ENCODE measurements around the gene PCDHAC2. TPM values are rescaled to one million over a fixed set of nuclear protein-coding genes. Genes with fewer than 3 reads are reported as not detected.

Gene PCDHAC2
- total RNA-seq, 1 experiment from 2014 or later, result 21.2 TPM

DNA sequence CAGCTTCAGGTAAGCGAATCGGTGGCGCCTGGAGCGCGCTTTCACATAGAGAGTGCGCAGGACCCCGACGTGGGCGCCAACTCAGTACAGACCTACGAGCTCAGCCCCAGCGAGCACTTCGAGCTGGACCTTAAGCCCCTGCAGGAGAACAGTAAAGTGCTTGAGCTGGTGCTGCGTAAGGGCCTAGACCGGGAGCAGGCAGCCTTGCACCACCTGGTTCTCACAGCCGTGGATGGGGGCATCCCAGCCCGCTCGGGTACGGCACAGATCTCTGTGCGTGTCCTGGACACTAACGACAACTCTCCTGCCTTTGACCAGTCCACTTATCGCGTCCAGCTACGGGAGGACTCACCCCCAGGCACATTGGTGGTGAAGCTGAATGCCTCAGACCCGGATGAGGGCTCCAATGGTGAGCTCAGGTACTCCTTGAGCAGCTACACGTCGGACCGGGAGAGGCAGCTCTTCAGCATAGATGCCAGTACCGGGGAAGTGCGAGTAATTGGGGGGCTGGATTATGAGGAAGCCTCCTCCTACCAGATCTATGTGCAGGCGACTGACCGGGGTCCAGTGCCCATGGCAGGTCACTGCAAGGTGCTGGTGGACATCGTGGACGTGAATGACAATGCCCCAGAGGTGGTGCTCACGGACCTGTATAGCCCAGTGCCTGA lies 1.1 kb downstream of the PCDHAC2 start:
- Histone ChIP-seq H3K4me3 (ENCODE audit: insufficient read depth, low read depth, low read length) (peak overlapping the region; percentile 75), H3K27me3 (ENCODE audit: control insufficient read depth, insufficient read depth, low read length) (peaks cover 15% of the 10 kb centered on the region), H3K36me3 (replicated peaks; ENCODE audit: control insufficient read depth, insufficient read depth, low read length) (no peaks in the 10 kb centered on the region)
- peak; percentile 19 for DNase-seq

DNA sequence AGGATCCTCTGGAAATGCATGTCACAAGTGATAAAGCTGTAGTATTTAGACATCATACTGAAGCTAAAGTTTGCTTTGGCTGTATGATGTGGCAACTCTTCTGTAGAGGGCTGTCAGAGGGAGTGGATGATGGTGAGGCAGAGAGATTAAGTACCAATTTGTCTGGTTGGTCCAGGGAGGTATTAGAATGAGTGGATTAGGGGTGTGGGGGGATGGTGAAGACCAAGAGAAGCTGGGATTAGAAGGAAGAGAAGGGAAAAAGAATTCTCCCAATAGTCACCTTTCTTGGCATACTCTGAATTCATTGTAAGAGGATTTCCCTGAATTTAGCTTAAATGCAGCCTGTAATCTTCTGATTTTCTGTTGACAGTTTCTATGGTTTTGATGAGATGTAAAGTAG lies 3.6 kb downstream of the PCDHAC2 start:
- Histone ChIP-seq H3K36me3 (replicated peaks; ENCODE audit: control insufficient read depth, insufficient read depth, low read length) (no peaks in the 10 kb centered on the region), H3K27me3 (ENCODE audit: control insufficient read depth, insufficient read depth, low read length) (peaks cover 15% of the 10 kb centered on the region), H3K4me3 (ENCODE audit: insufficient read depth, low read depth, low read length) (no peak overlapping the region)
- DNase-seq, result no peak

DNA sequence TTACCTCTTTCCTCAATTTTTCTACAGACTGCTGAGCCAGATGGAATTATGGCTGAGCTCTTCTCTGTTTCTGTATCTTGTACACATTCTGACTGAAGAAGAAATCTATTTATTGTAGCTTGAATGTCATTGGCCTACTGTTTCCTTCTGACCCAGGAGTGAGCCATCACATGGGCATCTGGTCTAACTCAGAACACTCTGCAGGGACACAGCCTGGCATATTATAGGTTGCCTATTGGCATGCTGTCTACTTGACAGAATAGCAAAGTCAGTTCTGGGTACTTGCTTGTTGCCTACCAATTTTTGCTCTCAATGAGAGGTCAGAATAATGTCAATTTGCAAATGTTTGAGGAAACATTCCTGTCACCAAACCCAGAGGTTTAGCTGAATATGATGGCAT lies 7.3 kb downstream of the PCDHAC2 start:
- H3K36me3 ChIP-seq (replicated peaks; ENCODE audit: control insufficient read depth, insufficient read depth, low read length), result no peaks in the 10 kb centered on the region
- no peak overlapping the region for H3K4me3 ChIP-seq (ENCODE audit: insufficient read depth, low read depth, low read length)
- no peak for DNase-seq
- no peaks in the 10 kb centered on the region for H3K27me3 ChIP-seq (ENCODE audit: control insufficient read depth, insufficient read depth, low read length)

DNA sequence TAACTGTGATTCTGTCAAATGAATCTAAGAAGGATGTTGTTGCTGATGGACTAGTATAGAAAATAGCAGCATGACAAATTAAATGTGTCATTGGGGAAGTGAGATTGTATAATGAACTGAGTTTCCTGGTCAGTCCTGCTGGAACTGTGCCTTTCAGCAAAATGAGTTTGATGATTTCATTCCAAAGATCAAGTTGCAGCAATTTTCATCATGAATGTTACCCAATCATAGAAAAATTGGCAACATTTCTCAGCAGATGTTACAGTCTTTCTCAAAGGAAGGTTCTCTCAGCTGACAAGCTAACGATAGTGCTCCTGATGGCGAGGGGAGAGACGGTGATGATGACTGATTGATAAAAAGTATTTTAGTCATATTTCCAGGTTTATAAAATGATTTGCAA lies 10.7 kb downstream of the PCDHAC2 start:
- no peak overlapping the region for H3K4me3 ChIP-seq (ENCODE audit: insufficient read depth, low read depth, low read length)
- DNase-seq, result no peak
- H3K27me3 ChIP-seq (ENCODE audit: control insufficient read depth, insufficient read depth, low read length), result no peaks in the 10 kb centered on the region
- H3K36me3 ChIP-seq (replicated peaks; ENCODE audit: control insufficient read depth, insufficient read depth, low read length), result no peaks in the 10 kb centered on the region

DNA sequence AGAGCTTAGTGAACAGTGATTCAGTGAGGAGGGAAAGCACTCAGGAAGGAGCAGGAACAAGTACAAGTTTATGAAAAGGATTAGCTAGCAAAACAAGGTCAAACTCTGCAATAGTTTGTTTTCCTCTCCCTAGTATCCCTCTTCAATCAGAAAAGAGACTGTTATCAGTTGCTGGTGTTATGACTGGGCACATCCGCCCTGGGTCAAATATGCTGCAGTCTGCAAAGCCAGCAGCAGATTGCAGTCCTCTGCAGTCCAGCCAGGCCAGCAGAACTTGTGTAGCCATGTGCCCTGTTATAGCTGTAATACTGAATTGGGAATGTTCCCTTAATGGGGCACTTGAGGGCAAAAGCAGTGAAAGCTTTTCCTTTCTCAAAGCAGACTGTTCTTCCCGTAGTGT lies 12.0 kb downstream of the PCDHAC2 start:
- Histone ChIP-seq H3K4me3 (ENCODE audit: insufficient read depth, low read depth, low read length) (no peak overlapping the region), H3K36me3 (replicated peaks; ENCODE audit: control insufficient read depth, insufficient read depth, low read length) (no peaks in the 10 kb centered on the region), H3K27me3 (ENCODE audit: control insufficient read depth, insufficient read depth, low read length) (no peaks in the 10 kb centered on the region)
- no peak for DNase-seq

DNA sequence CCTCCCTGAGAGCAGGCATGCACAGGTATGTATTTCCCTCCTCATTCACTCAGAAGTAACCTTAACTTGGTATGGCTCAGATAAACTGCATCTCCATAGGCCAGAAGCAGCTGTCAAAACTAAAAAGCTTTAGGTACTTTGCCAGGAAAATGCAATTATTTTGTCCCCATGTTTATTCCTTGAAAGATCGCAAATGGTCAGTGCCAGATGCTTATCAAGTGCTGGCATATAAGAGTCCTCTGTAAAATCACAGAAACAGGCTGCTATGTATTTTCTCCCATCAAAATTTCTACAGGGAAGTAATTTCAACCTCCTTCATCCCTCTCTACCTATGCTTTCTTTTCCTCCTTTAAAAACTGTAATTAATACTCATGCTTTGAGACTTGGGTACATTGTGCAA lies 12.7 kb downstream of the PCDHAC2 start:
- no peak overlapping the region for H3K4me3 ChIP-seq (ENCODE audit: insufficient read depth, low read depth, low read length)
- no peak for DNase-seq
- no peaks in the 10 kb centered on the region for H3K27me3 ChIP-seq (ENCODE audit: control insufficient read depth, insufficient read depth, low read length)
- H3K36me3 ChIP-seq (replicated peaks; ENCODE audit: control insufficient read depth, insufficient read depth, low read length), result no peaks in the 10 kb centered on the region

DNA sequence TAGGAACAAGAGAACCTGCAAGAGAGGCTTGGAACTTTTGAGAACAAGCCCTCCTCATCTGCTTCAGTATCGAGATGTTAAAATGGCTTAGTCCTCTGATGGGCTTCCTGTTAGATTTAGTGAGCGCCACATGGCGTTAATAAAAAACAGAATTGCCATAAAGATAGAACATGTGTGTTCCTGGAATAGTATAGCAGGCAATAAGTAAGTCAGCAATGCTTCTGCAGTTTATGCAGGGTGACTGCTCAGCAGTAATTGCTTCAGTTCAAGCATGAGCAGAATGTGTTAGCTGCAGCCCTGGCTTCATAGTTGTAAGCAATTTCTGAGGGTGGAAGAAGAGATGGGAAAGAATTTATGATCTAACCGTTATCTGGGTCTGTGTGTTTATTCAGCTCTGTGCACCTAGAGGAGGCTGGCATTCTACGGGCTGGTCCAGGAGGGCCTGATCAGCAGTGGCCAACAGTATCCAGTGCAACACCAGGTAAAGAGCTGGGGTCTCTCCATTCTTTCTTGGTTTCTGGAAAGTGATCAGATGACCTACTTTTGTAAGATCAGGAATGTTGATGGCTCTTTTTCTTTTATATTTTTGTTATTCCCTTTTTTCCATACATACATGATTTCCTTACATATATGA lies 15.9 kb downstream of the PCDHAC2 start:
- no peaks in the 10 kb centered on the region for H3K27me3 ChIP-seq (ENCODE audit: control insufficient read depth, insufficient read depth, low read length)
- H3K4me3 ChIP-seq (ENCODE audit: insufficient read depth, low read depth, low read length), result no peak overlapping the region
- no peak for DNase-seq
- H3K36me3 ChIP-seq (replicated peaks; ENCODE audit: control insufficient read depth, insufficient read depth, low read length), result no peaks in the 10 kb centered on the region

DNA sequence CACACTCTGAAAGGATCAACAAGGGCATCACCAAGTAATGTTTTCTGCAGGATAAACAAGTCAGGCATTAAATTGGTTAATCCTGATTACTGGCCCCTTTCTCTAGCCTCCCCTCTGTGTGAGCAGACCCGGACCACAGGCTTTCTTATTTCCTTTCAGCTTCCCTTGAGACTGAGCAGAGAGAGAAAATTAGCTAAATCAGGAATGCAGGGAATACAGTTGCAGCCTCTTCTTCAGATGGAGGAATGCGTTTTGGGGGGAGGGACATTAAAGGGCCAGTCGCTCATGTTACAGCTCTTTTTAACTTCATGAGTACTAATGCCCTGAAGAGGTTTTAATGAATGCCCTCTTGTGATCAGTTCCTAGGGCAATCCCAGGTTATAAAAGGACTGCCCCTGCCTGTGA lies 19.8 kb downstream of the PCDHAC2 start:
- H3K36me3 ChIP-seq (replicated peaks; ENCODE audit: control insufficient read depth, insufficient read depth, low read length), result no peaks in the 10 kb centered on the region
- peak; percentile 23 for DNase-seq
- no peaks in the 10 kb centered on the region for H3K27me3 ChIP-seq (ENCODE audit: control insufficient read depth, insufficient read depth, low read length)
- H3K4me3 ChIP-seq (ENCODE audit: insufficient read depth, low read depth, low read length), result no peak overlapping the region

DNA sequence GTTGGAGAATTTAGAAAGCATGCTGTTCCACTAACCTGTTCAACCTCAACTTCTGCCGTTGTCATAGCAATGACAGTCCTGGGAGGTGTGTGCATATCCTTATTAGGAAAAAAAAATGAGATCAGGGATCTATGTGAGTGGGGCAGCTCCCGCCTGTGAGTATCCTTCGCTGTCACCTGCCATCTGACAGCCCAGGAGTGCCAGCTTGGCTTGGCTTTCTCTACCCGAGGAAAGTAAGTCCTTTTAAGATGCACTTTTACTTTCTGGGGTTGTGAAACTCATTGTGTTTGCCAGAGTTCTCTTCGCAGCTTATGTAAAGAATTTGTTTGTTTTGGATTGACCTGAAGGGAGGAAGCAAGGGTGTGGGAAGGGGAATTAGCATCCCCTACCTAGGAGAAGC lies 21.8 kb downstream of the PCDHAC2 start:
- no peak for DNase-seq
- Histone ChIP-seq H3K4me3 (ENCODE audit: insufficient read depth, low read depth, low read length) (no peak overlapping the region), H3K27me3 (ENCODE audit: control insufficient read depth, insufficient read depth, low read length) (no peaks in the 10 kb centered on the region), H3K36me3 (replicated peaks; ENCODE audit: control insufficient read depth, insufficient read depth, low read length) (no peaks in the 10 kb centered on the region)

DNA sequence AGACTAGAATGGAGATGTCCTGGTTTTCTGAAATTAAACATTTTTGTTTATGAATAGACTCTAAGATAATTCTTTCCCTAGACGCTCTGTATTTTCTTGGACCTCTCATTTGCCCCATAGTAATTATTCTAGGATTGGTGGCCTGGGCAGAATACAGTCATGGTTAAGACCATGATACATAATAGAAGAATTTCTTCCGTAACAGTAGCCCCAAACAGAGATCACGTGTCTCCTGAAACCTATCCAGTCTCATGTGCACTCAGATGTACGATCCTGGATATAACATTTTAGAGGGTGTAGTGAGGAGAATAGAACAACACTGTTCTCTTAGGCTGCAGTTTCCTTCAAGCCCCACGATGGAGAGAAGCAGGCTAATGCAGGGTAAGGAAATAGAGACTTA lies 22.3 kb downstream of the PCDHAC2 start:
- no peak overlapping the region for H3K4me3 ChIP-seq (ENCODE audit: insufficient read depth, low read depth, low read length)
- no peaks in the 10 kb centered on the region for H3K27me3 ChIP-seq (ENCODE audit: control insufficient read depth, insufficient read depth, low read length)
- H3K36me3 ChIP-seq (replicated peaks; ENCODE audit: control insufficient read depth, insufficient read depth, low read length), result no peaks in the 10 kb centered on the region
- no peak for DNase-seq

DNA sequence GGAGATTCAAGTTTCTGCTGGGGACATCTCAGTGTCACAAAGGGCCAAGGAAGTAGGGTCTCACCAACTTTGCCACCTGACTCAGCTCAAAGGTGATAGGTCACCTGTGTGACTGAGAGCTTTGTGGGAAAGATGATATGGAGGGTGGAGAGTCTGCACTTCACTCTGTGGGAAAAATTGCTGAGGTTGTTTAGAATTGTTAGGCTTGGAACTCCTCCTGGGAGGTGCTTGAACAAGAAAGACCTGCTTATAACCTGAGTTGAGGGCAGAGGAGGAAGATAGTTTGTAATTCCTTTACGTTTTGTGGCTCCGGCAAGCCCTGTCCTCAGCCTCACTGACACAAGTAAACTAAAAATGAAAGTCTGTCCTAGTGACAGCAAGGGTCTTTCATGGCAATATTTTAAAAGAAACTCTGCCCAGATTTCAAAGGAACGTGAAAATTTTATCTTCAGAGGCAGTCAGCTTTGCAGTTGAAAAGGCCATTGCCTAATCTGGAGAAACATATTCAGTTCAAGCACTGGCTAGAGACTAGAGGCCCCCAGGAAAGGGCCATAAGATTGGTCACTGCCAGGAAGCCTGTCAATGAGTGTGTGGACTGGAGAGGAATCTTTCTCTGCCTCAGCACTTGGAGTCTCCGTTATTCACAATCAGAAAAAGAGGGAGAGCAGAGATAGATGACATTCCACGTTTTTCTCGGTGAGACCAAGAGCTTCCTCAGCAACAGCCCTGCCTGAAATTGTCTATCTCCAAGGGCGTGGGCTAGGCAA lies 23.2 kb downstream of the PCDHAC2 start:
- no peak for DNase-seq
- Histone ChIP-seq H3K27me3 (ENCODE audit: control insufficient read depth, insufficient read depth, low read length) (no peaks in the 10 kb centered on the region), H3K36me3 (replicated peaks; ENCODE audit: control insufficient read depth, insufficient read depth, low read length) (no peaks in the 10 kb centered on the region), H3K4me3 (ENCODE audit: insufficient read depth, low read depth, low read length) (no peak overlapping the region)

DNA sequence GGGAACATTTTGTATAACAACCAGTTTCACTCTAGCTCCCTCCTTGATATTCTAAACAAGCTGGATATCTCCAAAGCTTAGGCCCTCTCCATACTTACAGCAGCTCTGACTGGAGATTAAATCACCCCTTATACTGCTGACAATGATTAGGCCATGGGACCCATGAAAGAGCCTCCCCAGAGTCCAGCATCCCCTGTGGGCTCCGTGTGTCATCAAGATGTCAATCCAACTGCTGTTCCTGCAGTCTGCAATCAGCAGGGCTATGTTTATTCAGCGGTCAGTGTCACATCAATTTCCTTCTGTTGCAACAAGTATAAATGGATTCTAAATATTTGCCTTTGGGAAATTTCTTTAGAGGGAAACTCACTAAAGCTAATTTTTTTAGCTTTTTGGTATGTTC lies 26.6 kb downstream of the PCDHAC2 start:
- Histone ChIP-seq H3K27me3 (ENCODE audit: control insufficient read depth, insufficient read depth, low read length) (no peaks in the 10 kb centered on the region), H3K4me3 (ENCODE audit: insufficient read depth, low read depth, low read length) (no peak overlapping the region), H3K36me3 (replicated peaks; ENCODE audit: control insufficient read depth, insufficient read depth, low read length) (no peaks in the 10 kb centered on the region)
- DNase-seq, result no peak

DNA sequence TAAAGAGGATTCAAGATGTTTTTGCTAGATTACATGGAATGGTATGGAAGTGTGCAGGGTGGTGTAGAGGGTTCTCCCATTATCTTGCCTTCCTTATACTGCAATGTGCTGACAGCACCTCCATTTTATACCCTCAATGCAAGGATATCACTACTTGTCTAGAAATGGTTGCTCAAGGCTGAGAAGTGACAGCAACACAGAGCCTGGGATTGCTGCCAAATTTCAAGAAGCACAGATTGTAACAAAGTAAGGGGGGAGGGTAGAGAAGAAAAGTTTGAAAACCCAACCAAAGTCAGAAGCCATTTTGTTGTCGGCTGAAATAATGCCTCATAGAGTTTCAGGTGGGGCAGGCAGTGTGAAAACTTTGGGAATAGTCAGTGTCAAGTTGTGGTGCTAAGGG lies 29.8 kb downstream of the PCDHAC2 start:
- DNase-seq, result no peak
- no peaks in the 10 kb centered on the region for H3K27me3 ChIP-seq (ENCODE audit: control insufficient read depth, insufficient read depth, low read length)
- H3K4me3 ChIP-seq (ENCODE audit: insufficient read depth, low read depth, low read length), result no peak overlapping the region
- H3K36me3 ChIP-seq (replicated peaks; ENCODE audit: control insufficient read depth, insufficient read depth, low read length), result no peaks in the 10 kb centered on the region

DNA sequence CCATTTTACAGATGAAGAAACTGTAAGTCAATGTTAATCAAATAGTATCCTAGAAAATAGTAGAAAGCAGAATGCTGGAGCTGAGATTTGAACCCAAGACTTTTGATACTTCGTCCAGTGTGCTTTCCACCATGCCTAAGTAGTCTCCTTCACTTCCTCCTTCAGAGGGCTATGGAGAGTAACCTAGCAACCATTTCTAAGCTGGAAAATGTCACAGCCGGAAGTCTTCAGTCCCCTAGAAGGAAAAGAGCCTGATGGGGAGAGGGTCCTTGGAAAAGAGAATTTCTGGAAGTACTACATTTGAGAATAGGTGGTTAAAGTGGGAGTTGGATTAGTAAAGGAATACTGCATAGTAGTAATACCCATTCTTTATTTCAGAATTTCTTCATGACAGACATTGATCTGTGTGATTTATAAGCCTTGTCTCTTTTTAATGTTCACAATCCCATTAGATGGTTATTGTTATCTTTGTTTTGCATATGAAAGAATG lies 32.7 kb downstream of the PCDHAC2 start:
- Histone ChIP-seq H3K27me3 (ENCODE audit: control insufficient read depth, insufficient read depth, low read length) (no peaks in the 10 kb centered on the region), H3K36me3 (replicated peaks; ENCODE audit: control insufficient read depth, insufficient read depth, low read length) (no peaks in the 10 kb centered on the region), H3K4me3 (ENCODE audit: insufficient read depth, low read depth, low read length) (no peak overlapping the region)
- no peak for DNase-seq

DNA sequence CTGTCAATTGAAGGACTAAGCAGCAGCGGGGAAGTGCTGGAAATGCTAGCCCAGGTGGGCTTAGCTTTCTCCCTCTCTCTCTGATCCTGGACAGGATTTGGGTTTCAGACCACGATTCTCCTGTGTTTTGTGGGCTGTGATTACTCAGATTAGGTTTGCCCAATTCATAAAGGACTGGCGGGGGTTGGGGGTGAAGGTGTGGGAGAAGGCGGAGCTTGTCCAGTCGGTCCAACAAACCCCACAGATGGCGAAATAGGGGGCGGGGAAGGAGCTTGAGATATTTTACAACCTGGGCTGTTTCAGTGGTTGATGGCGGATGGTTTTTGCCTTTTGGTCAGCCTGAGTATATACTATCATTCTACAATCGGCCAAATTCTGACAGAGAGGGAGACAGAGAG lies 35.2 kb downstream of the PCDHAC2 start:
- Histone ChIP-seq H3K4me3 (ENCODE audit: insufficient read depth, low read depth, low read length) (peak overlapping the region; percentile 41), H3K27me3 (ENCODE audit: control insufficient read depth, insufficient read depth, low read length) (no peaks in the 10 kb centered on the region), H3K36me3 (replicated peaks; ENCODE audit: control insufficient read depth, insufficient read depth, low read length) (no peaks in the 10 kb centered on the region)
- peak; percentile 49 for DNase-seq
